GM21619 (cell line): Measurements from ENCODE around the gene SIGLEC7.
"Not testable (repeated sequence)": the region's sequence is repeated elsewhere in the genome, so short reads cannot be mapped to it uniquely, and the experiment has no call there.

ENCODE experiments used
- ATAC-seq: cut with Tn5 transposase; IDR thresholded peaks from one replicate; pipeline ENCODE4 v1.9.1; 2021; ENCODE audit not compliant: unreplicated experiment

The SIGLEC7 gene

DNA sequence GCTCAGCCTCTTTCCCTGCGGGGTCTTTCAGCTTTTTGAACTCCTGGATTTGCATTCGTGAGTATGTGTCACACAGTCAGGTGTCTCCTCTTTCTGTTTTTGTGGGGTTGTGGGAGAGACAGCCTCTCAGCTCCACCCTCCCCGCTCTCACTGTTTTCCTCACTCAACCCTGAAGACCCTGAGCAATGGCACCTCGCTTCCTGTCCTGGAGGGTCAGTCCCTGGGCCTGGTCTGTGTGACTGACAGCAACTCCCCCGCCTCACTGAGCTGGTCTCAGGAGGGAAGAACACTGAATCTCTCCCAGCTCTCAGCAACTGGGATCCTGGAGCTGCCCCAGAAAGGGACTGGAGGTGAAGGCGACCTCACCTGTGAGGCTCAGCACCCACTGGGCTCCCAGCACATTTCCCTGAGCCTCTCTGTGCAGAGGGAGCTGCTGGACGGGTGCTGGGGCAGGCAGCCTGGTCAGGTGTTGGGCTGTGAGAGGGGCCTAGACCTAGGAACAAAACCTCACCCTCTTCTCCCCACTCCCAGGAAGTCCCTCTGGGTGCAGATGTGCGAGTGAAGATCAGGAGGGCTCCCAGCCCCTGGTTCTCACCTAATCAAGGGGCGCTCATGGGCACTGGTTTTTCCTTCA lies 4.2 kb upstream of the SIGLEC7 start:
- ATAC-seq: no peak

DNA sequence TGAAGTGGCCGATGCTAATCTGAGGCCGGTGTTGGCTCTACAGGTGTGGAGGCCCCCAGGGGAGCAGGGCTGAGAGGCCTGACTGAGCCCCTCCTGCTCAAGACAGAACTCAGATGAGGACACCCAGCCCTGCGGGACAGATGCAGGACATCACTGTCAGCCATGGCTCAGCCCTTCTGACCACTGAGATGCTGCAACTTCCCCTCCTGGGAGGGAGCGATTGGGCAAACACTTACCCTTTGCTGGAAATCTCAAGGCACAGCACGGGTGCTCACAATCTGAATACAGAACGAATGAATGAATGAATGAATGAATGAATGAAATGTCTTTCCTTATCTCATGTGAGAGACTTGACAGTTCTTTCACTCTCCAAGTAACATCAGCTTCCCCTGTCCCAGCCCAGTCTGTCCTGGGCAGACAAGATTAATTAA lies 3.5 kb upstream of the SIGLEC7 start:
- no peak for ATAC-seq

DNA sequence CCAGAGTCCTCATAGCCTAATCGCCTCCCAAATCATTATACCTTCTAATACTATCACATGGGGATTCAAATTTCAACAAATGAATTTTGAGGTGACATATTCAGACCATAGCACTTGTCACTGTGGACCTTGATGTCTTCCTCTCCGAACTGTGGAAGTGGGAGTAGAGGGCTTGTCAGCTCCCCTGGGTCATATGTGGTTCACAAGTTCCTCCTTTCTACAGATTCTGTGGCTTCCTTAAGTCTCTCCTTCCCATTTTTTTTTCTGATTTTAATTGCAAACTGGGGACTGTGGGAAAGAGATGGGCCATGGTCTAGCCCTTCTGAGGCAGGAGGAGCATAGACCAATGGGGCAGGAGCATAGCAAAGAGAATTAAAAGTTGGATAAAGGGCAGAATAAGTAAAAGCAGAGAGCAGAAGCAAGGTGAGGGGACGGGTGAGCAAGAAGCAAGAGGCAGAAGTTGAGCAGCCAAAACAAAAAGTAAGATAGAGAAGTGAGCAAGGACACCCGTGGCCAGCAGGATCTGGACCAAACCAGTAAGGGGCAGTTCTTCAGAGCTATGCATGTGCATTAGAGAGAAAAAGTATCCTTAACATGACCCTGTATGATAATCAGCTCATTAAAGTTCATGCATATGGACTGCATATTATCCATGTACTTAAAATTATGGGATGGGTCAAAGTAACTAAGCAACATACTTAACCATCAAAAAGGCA lies 2.6 kb upstream of the SIGLEC7 start:
- ATAC-seq: no peak

DNA sequence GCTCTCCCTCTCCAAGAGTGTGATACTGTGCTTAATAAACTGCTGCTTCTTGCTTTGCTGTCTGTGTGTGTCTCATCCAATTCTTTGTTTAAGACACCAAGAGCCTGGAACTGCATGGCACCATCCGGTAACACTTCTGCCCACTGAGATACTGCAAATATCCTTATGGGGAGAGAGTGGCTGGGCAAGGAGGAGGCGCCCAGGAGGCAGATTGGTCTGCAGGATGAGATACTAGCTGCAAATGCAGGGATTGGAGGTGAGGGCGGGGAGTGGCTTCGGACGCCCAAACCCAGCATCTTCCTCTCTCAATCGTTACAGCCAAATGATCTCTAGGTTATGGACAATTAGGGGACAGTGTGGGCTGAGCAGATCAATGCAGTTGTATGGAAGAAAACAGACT lies 1.7 kb upstream of the SIGLEC7 start:
- ATAC-seq: no peak

DNA sequence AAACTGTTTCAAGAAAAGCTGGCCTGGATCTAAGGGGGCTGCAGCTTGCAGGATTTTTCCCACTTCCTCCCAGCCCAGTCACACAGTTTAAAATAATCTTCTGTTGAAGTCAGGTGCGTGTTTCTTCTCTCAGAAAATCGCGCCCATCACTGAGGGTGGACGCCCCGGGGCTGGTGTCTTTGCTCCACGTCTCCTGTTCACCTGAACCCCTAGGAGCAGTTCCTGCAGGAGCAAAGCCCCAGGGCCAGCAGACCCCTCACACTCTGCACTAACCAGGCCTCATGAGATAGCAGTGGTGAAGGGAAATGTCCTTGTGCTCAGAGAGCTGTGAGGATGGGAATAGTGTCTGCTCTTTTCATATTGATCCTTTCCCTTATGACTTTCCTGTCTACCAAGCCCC lies 920 bp upstream of the SIGLEC7 start:
- ATAC-seq: no peak

DNA sequence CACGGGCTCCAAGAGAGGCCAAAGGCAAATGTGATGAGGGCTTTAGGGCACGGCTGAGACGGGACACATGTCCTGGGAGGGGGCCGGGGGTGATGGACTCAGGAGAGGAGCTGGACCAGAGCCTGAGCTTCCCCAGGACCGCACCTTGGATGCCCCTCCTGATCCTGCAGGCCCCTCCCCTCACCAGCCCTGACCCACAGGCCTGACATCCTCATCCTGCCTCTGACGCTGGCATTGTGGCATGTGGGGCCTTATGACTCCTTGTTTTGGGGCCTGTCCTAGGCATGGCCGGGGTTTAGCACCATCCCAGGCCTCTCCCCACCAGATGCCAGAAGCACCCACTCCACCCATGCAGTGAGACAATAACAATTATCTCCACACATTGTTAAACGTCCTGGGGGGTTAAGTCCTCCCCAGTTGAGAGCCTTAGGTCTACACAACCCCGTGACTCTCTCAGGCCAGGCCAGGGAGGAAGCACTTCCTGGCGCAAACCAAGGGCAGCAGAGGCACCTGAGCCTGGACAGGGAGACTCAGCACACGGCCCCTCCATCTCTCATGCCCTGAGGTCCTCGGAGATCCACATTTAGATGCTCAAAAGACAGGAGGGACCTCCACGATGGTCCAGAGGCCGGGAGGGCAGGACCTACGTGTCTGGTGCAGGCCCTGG lies 841 bp downstream of the SIGLEC7 start:
- not testable (repeated sequence) for ATAC-seq

DNA sequence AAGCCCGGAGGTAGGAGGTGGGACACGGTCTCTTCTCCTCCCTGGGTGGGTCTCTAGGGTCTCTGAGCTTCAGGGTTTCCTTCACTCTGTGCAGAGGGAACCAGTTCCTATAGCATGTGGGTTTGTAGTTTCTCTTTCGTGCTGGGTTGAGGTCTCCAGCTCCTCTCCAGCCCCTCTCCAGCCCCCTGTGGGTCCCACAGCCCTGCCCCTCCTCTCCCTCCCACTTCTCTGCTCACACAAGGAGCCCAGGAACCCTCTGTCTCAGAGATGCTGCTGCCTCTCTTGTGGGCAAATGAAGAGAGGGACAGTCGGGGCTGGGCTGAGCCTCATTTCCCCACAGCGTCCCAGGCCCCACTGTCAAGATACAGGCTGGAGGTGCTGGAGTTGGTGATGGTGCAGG lies 1.4 kb downstream of the SIGLEC7 start:
- ATAC-seq: no peak

DNA sequence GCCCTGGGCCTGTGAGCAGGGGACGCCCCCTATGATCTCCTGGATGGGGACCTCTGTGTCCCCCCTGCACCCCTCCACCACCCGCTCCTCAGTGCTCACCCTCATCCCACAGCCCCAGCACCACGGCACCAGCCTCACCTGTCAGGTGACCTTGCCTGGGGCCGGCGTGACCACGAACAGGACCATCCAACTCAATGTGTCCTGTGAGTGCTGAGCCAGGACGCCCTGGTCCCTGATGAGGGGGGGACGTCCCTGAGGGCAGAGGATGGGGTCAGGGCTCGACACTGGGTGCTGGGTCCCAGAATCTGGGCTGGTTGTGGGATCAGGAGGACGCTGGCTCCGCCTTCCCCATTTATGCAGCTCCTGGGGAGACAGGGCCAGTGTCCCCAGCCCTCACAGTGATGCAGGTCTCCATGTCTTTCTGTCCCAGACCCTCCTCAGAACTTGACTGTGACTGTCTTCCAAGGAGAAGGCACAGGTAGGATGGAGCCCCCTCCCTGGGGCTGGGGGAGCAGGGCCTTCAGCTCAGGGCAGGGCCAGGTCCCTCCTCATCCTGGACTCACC lies 2.5 kb downstream of the SIGLEC7 start:
- ATAC-seq: no peak

DNA sequence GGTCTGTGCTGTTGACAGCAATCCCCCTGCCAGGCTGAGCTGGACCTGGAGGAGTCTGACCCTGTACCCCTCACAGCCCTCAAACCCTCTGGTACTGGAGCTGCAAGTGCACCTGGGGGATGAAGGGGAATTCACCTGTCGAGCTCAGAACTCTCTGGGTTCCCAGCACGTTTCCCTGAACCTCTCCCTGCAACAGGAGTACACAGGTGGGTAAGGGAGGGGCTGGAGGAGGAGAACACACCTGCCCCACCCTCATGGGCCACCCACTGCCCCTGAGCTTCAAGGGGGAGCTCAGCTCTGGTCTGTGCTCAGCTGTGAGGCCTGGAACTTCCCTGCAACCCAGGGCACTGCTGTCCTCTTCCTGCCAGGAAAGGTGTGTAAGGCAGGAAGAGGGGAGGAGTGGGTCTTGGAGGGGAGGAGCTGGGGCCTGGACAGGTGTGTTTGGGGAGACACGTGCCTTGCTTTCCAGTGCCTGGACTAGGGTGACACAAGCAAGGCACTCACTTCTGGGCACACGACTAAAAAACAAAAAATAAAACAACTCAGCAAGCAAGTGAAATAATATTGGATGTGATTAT lies 3.9 kb downstream of the SIGLEC7 start:
- ATAC-seq: no peak

DNA sequence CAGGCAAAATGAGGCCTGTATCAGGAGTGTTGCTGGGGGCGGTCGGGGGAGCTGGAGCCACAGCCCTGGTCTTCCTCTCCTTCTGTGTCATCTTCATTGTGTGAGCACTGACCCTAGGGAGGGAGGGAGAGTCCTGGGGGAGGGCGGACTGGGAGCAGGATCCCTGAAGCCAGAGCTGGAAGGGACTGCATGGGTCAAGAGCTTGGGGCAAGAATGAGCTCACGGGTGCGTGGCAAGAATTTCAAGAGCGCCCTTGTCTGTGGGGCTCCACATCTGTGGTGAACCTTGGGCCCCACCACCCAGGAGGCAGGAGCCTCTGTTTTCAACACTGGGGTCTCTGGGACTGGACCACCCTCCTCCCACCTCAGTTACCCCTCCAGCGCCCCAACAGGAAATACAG lies 4.7 kb downstream of the SIGLEC7 start:
- no peak for ATAC-seq

DNA sequence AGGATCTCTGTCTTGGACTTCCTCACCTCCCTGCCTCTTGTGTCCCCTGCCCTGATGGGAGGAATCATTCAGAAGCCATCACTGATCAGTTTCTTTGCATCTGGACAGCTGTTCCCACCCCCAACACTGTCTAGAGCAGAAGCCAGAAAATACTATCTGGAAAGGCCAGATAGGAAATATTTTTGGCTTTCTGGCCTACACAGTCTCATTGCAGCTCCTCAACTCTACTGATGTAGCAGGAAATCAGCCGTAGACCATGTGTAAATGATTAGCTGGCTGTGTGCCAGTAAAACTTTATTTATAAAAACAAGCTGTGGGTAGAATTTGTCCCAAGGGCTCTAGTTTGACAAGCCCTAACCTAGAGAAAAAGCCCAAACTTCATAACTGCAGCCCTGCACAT lies 5.6 kb downstream of the SIGLEC7 start:
- ATAC-seq: no peak

DNA sequence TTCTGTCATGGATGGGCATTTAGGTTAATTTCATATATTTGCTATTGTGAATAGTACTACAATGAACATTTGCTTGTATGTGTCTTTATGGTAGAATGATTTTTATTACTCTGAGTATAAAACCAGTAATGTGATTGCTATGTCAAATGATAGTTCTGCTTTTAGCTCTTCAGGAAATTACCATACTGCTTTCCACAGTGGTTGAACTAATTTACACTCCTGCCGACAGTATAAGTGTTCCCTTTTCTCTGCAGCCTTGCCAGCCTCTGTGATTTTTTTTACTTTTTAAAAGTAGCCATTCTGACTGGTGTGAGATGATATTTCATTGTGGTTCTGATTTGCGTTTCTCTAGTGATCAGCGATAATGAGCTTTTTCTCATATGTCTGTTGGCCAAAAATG lies 6.5 kb downstream of the SIGLEC7 start:
- no peak for ATAC-seq

DNA sequence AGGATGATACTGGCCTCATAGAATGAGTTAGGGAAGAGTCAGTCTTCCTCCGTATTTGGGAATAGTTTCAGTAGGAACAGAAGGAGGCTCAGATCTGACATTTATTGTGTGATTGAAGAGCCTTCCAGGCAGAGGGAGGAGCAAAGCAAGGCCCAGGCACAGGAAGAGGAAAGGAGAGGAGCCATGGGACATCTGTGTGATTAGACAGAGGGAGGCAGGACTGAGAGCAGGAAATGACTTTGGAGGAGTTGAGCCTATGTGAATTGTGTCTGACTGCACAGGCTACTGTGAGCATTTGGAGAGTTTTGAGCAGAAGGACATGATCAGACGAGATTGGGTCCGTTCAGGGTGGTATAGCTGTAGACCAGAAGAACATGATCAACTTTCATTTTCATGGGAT lies 8.5 kb downstream of the SIGLEC7 start:
- no peak for ATAC-seq

DNA sequence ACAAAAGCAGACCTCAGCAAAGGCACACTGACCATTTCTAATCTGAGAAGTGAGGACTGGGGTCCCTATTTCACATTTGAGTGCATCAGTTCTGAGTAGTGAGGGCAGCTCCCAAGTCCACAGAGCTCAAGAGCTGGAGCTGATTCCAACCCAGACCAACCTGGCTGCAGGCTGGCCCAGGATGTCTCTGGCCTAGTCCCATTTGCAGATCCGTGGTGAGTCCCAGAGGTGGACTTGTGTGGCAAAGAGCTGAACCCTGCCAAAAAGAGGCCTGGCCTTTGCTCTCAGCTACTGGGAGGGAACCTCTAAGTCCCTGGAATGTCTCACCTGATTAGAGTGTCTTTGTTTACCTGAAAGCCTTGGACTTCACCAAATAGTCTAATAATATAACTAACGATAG lies 14.6 kb downstream of the SIGLEC7 start:
- no peak for ATAC-seq

DNA sequence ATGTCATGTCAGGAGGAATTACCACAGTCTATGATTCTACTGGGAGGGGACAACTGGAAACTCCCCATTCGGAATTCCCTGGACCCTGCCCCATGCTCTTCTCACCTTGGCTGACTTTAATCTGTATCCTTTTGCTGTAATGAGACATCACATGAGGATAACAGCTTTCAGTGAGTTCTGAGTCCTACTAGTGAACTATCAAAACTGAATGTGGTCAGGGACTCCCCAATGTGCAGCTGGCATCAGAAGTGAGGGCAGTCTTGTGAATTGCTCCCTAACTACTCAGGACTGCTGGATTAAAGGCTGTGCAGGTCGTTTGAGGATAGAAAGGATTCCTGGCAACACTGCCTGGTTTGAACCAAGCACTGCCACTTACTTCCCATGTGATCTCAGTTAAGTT lies 15.2 kb downstream of the SIGLEC7 start:
- no peak for ATAC-seq

DNA sequence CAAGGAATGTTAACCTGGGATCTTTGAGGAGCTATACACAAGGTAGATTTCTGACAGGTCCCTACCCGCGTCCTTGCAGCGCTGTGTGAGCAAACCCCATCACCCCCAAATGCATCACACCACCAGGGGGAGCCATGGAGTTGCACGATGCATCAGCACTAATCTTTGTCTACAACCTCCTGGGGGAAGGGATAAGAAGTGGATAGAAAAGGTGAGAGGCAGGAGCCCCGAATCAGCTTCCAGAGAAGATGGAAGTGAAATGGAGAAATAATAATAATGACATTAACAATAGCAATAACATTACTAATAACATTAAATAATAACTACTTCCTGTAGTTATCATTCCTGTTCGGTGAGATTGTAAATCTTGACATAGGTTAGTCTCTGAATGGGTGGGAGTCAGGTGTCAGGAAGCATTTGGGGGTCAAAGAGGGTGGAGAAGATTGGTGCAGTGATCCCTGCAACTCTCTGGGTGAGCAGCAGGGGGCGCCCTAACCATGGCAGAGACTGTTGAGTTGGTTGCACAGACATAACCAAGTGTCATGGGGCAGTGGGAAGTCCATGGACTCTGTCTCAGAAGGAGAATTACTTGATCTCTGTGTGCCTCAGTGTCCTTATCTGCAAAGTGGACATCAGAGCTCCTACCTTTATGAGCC lies 16.5 kb downstream of the SIGLEC7 start:
- no peak for ATAC-seq

DNA sequence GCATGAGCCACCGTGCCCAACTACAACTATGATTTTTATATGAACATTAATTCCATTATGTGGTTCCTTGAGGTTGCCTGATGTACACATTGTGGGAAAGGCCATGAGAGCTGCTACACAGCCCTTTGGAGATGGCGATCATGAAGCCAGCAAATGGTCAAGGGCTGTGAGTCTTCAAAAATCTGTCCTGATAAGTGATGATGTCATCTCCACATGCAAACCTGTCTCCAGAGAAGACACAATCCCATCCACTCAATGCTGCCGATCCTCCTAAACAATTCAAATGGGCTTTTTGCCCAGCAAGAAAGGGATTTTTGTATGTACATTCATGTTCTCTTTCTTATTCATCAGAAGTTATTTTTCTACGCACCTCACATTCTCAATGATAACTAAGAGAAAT lies 17.6 kb downstream of the SIGLEC7 start:
- ATAC-seq: no peak

DNA sequence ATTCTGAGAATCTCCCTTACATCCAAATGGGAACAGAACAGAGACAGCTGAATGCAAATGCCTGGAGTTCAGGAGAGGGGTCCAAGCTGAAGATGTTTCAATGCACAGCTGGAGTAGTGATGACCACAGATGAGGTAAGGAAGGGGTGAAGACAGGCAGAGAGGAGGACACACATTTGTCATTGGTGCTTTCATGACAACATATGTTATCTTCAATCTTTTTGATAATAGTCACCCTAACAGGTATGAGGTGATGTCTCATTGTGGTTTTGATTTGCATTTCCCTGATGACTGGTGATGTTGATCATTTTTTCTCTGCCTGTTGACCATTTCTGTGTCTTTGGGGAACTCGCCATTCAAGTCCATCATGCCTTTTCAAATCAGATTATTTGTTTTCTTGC lies 19.2 kb downstream of the SIGLEC7 start:
- no peak for ATAC-seq

DNA sequence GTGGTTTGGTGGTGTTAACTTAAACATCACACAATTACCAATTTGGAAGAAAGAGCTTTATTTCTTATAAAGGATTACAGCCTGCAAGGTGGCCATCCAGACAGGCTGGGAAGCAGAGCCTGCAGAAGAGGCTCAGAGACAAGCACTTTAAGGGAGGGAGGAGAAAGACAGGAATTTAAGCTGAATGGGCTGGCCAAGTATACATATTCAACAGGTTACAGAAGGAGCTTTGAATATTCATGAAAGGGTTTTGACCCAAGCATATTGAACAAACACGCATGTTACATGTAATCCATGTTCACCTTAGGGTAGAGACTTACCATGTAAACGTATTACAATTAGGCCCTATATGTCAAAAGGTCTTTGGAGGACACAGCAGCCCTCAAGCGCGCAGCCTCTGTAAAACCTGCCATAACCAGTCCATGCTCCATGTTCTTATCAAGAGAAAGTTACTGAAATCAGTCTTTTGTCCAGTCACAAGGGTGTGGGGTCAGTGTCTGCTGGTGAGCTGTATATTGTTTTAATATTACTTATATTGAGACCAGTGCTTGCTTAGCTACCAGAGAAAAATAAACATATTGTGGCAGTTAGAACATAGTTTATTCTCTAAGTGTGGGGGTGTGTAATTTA lies 19.9 kb downstream of the SIGLEC7 start:
- no peak for ATAC-seq

DNA sequence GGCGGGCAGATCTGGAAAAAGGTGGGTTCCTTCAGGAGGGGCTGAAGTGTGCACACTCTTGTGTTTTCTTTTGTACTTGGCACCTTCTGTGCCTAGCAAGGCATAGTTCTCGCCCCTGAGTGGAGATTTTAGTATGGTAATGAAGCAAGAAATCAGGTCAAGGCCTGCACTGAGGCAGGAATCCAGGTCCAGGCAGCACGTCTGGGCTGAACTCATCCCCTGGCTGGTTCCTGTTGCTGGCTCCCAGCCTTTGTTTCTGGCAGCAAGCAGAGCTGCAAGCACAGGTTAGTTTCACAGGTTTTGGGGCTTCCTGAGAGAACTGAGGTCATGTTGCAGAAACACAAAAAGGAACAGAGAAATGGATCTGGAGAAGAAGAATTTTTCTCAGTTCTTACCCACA lies 21.2 kb downstream of the SIGLEC7 start:
- no peak for ATAC-seq

DNA sequence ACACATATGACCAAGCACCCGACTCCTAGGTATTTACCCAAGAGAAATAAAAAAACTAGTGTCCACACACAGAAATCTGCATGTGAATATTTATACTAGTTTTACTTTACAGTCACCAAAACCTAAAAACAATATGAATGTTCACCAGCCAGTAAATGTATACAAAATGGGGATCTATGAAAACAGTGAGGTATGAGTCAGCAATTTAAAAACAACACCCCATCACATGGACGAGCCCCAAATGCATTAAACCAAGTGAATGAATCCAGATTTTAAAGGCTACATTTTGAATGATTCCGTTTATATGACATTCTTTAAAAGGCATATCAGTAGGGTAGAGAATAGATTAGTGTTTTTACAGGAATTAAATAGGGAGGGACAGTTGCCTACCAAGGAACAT lies 22.1 kb downstream of the SIGLEC7 start:
- ATAC-seq: no peak
